ENCODE measurements around the gene SRL. TPM values are rescaled to one million over a fixed set of nuclear protein-coding genes. Genes with fewer than 3 reads are reported as not detected.

SRL gene
- total and polyA plus RNA-seq, 2 of the 13 experiments (the other 11 are each of a cell fraction or from before 2014, with no cell fraction given): 0.05 TPM; not detected in 1

- TF ChIP-seq ZNF770 (CRISPR knock-in tag; IDR thresholded peaks at IDR 0.05) (peak; percentile 99), TBX2 (CRISPR knock-in tag; IDR thresholded peaks at IDR 0.05; ENCODE audit: borderline replicate concordance) (peak; percentile 74), CBX5 (CRISPR knock-in tag; IDR thresholded peaks at IDR 0.05; ENCODE audit: borderline replicate concordance) (peak; percentile 43; the same call in 1 of the 2 replicates), MEIS2 (CRISPR knock-in tag; IDR thresholded peaks at IDR 0.05) (peak; percentile 25), JUN (CRISPR knock-in tag; IDR thresholded peaks at IDR 0.05) (peak; percentile 15; the same call in 1 of the 2 replicates), ARHGAP35 (CRISPR knock-in tag; IDR thresholded peaks at IDR 0.05; ENCODE audit: borderline replicate concordance) (peak; percentile 29; the same call in 1 of the 2 replicates), ZNF772 (CRISPR knock-in tag; IDR thresholded peaks at IDR 0.05) (peak; percentile 83), POLR2A (IDR thresholded peaks at IDR 0.05; ENCODE audit: insufficient read depth in 1 of 2, low read depth in 2 of 2, low read length in 2 of 2) (peak; percentile 87), ZBTB44 (CRISPR knock-in tag; IDR thresholded peaks at IDR 0.05) (no peak), ZNF205 (CRISPR knock-in tag; IDR thresholded peaks at IDR 0.05) (0 out of 2 replicates have a peak, but pooled peaks have one; percentile 53), ZFX (CRISPR knock-in tag; IDR thresholded peaks at IDR 0.05; ENCODE audit: low read depth) (peak; percentile 94), PCBP2 (optimal IDR thresholded peaks at IDR 0.05; ENCODE audit: low read depth, low read length, poor library complexity, severe bottlenecking) (no peak), BRD4 (CRISPR knock-in tag; IDR thresholded peaks at IDR 0.05) (0 out of 2 replicates have a peak, but pooled peaks have one; percentile 14), ZNF510 (CRISPR knock-in tag; IDR thresholded peaks at IDR 0.05; ENCODE audit: low read depth) (no peak), ZNF691 (CRISPR knock-in tag; IDR thresholded peaks at IDR 0.05; ENCODE audit: borderline replicate concordance, low read depth) (no peak), ZXDC (CRISPR knock-in tag; IDR thresholded peaks at IDR 0.05) (no peak), LBX2 (CRISPR knock-in tag; IDR thresholded peaks at IDR 0.05; ENCODE audit: borderline replicate concordance) (no peak), ZMYM3 (CRISPR knock-in tag; IDR thresholded peaks at IDR 0.05) (no peak; the same call in 1 of the 2 replicates), ZNF225 (CRISPR knock-in tag; IDR thresholded peaks at IDR 0.05) (0 out of 2 replicates have a peak, but pooled peaks have one; percentile 39), MAZ (IDR thresholded peaks at IDR 0.05; ENCODE audit: borderline replicate concordance, low read depth, low read length) (peak; percentile 71), MAZ (CRISPR knock-in tag; IDR thresholded peaks at IDR 0.05; ENCODE audit: low read depth) (peak; percentile 90)
Observed at GRCh38 chr16:4253394-4254150, 11.7 kb upstream of the SRL start (continued).

All from HepG2 (cell line).